ENCODE results near the gene PERCC1.
"Not testable (repeated sequence)": the region's sequence is repeated elsewhere in the genome, so short reads cannot be mapped to it uniquely, and the experiment has no call there.

Gene PERCC1

DNA sequence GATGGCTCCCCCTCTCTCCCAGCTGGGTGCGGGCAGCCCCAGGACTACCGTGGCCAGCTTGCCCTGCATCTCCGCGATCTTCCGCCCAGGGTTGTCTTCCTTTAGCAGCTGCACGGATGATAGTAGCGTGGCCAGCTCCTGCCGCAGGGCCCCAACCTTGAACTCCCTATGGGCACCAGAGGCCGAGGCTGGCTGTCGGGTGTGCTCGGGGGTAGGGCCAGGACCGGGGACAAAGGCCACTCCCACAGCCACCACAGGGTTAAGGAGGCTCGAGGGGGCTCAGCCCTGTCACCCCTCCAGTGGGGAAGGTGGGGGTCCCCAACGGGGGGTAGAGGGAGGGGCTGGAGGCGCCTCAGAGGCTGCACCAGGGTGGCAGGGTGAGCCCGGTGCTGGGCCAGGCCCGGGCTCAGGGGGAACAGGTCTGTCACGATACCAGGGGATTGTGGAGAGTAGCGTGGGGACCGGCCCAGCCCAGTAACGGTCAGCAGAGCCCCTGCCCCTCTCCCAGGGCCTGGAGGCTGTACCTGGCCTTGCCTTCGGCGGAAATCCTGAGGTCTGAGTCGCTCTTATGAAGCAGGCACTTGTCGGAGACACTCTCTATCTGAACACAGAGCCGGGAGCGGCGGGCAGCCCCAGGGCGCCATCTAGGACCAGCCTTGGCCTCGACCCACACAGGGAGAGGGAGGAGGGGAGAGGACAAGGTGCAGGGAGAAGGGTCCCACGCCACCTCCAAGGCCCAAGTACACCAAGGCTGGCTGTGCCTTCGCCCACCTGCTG, 5.2 kb downstream of the PERCC1 start:
- DNase-seq = no peak

DNA sequence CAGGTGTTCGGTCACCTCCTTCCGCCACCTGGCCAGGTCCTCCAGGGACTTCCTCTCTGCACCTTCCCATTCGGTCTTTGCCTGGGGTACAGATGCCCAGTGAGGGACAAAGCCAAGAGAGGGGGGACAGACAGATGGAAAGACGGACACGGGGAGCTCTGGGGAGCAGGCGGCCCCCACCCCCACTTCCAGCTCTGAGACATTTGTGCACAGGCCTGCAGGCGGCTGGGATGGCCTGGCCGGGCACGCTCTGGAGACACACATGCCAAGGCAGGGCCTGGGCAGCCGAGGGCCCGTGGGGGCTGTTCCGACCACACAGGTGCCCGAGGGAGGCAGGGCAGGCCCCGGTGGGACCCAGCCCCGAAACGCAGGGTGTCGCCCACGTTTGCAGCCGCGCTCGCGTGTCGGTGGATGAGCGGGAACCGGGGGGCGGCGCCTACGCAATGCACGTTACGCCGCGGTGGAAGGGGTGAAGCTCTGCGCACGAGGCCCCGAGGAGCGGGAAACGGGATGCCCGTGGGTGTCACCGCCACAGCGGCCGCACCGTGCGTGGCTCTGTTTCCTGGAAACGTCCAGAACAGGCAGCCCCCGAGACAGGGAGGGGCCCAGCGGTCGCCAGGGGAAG, 6.0 kb downstream of the PERCC1 start:
- DNase-seq = no peak

DNA sequence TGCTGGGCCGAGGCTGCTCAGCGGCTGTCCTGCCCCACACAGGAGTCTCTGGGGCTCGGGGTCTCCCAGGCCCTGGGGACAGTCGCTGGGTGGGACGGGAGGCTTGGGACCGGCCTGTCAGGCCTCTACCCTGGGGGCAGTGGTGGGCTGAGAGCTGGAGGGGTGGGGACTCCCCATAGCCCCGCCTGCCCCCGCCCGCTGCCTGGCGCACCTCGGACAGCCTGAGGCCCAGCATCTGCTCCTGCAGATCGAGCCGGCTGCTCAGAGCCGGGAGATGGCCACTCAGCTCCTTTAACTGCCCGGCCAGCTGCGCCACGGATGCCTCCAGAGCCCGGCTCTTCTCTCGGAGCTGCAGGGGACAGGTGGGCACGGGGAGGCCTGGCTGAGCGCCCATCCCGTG, 6.7 kb downstream of the PERCC1 start:
- DNase-seq = no peak

DNA sequence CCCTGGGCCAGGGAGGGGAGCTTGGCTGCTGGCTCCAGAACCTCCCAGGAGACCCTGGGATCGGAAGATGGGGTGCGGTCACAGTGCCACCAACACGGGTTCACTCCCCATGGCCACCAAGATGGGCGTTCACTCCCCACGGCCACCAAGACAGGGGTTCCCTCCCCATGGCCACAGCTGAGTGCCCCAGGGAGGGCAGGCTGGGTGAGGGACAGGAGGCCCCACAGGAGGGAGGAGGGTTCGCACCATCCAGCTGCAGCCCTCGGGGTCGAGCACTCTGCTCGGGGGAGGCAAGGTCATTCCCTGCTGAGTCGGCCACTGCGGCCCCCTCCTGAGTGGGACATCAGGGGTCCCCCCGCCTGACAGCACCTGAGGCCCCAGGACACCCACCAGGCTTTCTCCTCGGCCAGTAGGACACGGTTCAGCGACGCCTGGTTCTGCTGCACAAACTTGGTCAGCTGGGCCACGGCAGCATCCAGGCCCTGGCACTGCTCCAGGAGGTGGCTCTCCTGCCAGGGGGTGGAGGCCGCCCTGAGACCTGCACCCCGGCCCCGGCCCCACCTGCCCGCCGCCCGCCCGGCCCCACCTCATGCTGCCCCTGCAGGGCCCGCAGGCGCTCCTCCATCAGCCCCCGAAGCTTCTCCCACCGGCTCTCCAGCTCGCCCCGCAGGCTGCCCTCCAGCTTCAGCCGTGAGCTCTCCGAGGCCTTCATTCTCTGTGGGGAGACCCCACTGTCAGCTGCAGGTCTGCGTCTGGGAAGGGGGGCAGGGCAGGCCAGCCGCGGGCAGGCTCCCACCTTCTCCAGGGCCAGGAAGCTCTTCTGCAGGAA, 7.6 kb downstream of the PERCC1 start:
- no peak for DNase-seq

DNA sequence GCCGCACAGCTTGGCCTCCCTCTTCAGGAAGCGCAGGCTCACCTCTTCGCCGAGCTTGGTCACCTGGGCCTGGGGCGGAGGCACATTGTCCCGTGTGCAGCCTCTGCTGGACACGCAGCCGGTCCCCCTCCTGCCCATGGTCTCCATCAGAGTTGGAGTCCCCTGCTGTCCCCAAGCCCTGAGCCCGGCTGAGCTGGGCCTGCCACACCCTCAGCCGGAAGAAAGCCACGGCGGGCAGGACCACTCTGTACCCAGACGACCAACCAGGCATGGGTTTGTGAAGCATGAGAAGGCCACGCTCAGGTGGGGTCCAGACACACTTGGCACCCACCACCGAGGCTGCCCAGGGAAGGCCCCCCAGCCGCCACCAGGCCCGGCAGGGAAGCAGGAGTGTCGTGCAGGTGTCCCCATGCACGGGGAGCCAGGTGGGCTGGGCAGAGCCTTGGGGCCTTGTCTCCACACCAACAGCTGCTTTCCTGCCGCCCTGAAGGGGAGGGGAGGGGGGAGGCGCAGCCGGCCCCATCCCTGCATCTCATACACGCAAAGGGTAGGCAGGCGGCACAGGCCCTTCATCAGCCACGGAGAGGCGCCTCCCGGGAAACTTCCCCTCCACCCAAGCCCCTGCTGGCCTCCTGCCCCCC, 8.3 kb downstream of the PERCC1 start:
- no peak for DNase-seq

DNA sequence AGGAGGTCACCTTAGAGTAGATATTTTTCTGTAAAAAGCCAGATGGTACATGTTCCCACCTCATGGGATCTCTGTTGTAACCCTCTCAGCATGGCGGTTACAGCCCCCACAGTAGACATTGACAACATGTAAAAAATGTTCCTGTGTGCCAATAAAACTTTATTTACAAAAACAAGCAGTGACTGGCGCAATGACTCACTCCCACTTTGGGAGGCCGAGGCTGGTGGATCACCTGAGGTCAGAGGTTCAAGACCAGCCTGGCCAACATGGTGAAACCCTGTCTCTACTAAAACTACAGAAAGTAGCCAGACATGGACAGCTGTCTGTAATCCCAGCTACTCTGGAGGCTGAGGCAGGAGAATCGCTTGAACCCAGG, 8.8 kb downstream of the PERCC1 start:
- not testable (repeated sequence) for DNase-seq

DNA sequence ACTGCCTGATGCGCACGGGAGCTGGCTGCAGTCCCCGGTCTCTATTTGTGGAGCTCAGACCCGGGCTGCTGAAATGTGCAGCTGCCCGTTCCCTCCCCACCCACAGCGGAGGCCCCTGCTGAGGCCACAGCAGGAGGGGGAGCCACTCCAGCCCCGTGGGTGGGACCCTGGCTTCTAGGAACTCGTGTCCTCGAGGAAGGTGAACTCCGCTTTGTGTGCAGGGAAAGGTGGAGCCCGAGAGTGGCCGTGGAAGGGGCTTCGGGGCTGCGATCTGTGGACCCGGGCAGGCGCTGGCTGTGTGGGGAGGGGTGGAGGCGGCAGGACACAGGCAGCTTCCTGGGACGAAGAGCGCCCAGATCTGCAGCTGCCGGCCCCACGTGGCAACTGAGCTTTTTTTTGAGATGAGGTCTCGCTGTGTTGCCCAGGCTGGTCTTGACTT, 10.5 kb downstream of the PERCC1 start:
- no peak for DNase-seq

DNA sequence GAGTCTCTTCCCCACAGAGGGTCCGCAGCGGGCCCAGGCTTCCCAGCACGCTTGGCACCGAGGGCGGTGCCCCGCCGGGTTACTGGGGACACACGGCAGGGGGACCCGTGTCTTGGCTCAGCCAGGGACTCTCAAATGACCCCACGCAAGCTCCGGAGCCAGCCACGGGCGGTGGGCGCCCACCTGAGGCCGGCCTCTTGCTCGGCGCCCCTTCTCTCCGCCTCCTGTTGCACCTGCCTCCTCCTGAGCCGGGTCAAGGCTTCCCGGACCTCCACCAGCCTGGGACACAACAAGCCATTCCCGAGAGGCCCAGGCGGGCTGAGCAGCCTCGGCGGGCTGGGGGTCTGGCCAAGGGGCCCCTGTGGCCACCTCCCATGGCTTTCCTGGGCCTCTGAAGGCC, 11.8 kb downstream of the PERCC1 start:
- no peak for DNase-seq

DNA sequence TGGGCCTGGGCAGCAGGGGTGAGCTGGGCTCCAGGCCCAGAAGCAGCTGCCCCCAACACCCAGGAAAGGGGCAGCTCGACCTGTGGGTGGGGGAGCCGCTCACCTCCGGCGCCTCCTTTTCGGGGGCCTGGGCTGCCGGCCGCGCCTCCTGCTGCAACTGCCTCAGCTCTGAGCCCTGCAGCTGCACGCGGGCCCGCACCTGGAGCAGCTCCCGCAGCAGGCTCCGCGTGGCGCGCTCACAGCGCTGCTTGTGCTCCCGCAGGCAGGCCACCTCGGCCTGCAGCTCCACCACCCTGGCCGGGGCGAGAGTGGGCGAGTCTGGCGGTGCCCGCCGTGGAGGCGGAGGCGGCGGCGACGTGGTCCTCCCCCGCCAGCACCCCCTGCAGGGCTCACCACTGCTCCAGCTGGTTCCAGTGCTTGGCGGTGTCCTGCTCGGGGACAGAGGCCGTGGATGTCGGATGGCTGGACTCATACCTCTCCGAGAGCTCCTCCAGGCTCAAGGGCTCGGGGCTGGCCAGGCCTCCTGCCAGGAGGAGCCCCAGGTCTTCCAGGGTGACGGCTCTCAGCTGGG, 12.6 kb downstream of the PERCC1 start:
- DNase-seq = no peak

DNA sequence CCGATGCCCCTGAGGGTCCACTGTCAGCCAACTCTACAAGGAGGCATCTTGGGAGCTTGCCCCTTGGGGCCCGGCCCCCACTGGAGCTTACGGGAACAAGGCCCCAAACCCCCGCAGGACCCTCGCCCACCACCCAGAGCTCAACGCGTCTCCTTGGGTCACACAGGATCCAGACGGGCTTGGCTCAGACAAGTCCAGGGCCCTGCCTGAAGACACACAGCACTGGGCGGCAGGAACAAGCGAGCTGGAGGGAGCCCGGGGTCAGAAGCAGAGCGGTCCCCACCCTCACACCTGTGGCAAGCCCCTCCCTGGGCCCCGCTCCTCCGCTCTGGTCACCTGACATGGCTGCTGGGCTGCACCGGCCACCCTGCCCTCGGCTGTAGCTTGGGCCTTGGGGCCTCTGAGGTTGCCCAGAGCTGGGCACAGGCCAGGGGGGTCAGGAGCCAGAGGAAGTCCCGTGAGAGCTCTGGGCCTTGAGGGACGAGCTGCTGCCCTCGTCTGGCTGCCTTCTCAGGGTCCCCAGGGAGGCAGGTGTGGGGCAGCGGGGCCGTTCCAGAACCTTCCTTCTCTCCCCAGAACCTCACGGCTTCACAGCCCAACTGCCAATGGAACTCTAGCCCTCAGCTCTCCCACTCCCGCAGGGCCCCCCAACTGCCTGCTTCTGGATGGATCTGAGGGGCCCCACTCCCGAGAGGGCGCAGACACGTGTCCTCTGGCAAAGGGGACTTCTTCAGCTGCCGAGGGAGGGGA, 13.3 kb downstream of the PERCC1 start, which contains the start of gene CCDC154:
Gene CCDC154 (minus strand): TSS at position 577 of the 750 bp plus-strand sequence. CDS start 234 bp downstream, at position 343.
- DNase-seq = no peak

DNA sequence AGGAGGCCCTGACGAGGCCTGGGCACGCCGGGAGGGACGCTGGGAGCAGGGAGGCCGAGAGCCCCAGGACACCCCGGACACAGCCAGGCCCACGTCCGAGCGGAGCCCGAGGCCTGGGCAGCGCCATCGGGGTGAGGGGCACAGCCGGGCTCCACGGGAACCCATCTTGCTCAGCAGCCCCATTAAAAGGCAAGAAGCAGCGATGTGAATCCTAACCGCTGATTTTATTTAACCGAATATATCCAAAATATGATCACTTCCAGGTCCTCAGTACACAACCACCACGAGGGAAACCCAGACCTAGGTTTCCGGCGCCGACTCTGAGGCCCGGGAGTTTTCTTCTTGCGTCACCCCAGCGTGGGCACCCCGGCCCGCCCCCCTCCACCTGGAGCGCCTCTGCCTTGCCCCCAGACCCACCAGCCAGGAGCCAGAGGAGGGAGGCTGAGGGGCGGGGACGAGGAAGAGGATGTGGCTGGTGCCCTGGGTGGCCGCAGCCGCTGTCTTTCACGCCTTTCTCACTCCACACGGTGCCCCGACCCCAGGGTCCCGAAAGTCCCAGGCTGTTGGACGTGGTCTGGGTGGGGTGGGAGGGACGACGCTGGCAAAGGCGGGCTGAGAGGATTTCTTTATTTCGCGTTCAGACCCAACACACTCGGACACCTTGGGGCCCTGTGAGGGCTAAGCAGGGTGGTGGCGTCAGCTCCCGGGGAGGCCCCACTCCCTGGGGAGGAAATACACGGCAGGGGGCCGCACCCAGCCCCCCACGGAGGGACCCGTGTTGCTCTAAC, 14.0 kb downstream of the PERCC1 start:
- no peak for DNase-seq

DNA sequence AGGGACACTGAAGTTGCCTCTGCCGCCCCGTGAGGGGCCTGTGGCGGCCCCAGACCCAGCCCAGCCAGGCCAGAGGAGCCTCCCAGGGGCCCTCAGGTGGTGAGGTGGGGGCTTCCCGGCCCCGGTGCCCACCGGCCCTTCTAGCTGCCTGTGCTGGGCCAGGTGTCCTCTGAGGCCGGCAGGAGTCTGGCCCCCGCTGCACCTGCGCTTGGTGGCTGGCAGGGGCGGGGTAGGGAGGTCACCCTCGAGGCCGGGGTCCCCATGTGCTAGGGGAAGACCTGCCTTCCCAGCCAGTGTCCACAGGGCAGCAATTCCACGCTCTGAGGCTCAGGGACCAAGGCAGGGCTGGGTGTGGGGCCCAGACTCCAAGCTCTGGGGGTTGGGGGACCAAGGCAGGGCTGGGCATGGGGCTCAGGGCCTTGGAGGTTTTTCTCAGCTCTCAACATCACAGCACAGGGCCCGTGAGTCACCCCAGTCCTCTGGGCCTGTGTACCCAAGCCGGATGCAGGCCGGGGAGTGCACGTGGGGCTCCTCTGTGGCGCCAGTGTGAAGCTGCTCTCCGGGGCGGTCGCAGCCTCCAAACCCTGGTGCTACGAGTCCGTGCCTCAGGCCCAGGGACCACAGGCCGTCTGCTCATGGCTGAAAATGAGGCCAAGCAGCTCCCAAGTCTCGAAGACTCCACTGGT, 14.8 kb downstream of the PERCC1 start:
- no peak for DNase-seq

DNA sequence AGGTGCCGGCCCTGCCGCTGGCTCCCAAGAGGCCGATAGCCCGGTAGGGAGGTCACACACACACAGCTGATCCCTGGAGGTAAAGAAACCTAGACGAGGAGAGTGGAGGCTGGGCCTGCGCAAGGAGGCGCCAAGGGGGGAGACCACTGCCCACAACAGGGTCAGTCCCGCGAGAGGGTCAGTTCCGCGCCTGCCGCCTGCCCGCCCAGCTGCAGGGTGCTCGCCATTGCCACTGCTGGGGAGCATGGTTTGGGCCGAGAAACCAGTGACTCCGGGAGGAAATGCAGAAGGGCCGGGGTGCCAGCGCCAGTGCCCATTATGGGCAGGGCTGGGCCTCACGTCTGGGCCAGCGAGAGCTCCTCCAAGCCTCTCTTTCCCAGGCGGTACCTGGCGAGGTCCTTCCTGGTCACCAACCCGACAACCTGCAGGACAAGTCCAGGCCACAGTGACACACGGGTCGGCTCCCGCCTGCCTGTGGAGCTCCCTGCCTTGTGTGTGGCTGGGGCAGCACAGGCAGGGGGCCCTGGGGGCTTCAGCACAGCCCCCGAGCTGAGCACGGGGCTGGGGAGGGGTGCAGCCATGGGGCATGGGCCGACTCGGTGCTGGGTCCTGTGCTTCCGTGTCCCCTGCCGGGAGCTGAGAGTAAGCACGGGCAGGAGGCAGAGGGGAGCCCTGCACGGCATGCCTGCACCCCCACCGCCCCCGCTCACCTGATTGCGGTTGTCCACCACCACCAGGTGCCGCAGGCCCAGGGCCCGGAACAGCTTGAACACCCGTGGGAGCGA, 15.6 kb downstream of the PERCC1 start:
- no peak for DNase-seq

DNA sequence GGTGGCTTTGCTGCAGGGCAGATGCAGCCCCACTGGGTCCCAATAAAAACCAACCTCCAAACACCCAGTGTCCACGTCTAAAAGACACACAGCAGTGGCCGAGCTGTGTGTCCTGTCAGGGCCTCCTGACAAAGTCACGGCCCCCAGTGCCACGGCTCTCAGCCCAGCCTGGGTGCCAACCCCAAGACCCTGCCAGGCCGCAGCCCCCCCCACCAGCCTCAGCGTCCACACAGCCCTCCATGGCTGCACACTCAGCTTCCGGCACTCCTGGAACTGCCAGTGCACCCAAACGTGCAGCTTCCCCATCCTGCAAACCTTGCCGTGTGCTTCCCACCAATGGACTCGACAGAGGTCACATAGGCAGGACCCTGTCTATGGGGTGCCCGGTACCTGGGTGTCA, 17.1 kb downstream of the PERCC1 start:
- DNase-seq = no peak

DNA sequence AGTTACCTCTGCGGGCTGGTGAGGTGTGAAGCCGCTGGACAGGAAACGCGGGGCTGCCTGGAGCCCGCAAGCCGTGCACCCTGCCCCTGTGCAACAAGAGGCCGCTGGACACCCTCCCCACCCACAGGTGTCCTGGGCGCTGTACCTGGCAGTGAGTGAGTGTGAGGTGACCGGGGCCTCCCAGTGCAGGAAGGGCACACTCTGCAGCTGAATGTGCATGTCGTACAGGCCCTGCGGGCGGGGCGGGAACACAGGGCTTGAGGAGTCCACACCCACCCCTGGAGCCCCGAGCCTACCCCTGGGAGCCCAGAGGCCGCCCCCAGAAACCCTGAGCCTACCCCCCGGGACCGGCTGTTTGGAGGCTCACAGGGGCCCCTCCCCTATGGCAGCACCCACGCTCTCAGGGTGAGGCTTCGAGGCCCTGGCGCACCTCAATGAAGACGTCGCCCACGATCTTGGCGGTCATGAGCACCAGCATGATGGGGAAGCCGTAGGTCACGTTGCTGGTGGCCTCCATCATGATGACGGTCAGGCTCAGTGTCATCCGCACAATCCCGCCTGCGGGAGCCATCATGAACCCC, 17.7 kb downstream of the PERCC1 start:
- DNase-seq = no peak

DNA sequence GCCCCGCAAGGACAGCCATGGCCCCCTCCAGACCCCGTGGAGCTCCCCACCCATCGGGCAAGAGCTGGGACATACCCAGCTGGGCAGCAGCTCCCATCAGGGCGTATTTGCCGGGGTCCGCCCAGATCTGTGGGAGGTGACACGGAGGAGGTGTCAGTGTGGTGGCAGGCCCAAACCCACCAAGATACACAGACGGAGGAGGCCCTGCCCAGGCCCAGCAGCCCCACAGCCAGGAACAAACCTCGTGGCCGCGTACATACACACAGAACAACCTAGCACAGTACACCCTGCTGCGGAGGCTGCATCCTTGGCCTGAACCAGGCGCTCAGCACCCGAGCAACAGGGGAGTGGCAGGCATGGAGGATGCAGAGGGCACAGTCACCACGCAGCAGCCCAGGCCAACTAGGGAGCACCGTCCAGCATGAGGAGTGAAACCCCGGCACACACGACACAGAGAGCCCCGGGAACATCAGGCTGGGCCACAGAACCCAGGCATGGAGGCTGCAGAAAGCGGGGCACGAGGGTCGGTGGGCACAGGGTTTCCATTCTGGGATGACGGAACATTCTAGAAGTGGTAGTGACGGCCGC, 18.4 kb downstream of the PERCC1 start:
- no peak for DNase-seq

DNA sequence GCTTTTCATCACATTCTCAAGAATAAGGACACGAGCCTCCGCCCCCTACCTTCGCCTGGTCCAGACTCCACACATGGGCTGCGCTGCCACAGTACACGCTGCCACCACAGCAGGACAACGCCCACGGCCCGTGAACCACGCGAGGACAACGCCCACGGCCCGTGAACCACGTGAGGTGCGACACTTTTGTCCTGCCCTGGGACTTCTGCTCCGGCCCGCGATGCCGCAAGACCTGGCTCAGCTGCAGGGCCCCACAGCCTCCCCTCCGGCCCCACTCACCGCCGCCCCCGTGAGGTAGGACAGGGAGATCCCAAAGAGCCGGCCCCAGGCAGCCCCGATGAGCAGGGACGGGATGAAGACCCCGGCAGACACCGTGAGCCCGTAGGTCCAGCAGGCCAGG, 19.3 kb downstream of the PERCC1 start:
- no peak for DNase-seq

DNA sequence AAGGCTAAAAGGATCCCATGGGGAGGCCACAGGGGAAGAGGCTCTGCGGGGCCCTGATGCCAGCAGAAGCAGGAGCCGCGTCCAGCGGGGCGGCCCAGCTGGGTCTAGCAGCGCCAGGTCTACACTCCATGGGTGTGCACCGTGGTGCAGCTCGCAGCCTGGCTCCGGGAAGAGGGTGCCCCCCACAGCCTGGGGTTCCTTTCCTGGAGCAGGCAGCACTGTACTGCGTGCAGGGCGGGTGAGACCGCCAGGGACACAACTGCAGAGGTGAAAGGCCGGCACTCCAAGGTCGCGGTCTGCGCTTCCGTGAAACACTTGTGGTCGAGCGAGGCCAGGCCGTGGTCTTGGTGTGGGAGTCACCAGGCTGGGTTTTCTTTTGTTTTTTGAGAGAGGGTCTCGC, 20.0 kb downstream of the PERCC1 start:
- DNase-seq = no peak

Measured in DMS79 (cell line).